Glomerular visceral epithelial cell (primary cell): ENCODE data around the gene SHMT2.

Source experiments
- DNase-seq: peaks from one replicate; pipeline ENCODE4 v3.0.0-alpha.2; 2016; ENCODE audit errors: extremely low spot score

The SHMT2 gene

DNA sequence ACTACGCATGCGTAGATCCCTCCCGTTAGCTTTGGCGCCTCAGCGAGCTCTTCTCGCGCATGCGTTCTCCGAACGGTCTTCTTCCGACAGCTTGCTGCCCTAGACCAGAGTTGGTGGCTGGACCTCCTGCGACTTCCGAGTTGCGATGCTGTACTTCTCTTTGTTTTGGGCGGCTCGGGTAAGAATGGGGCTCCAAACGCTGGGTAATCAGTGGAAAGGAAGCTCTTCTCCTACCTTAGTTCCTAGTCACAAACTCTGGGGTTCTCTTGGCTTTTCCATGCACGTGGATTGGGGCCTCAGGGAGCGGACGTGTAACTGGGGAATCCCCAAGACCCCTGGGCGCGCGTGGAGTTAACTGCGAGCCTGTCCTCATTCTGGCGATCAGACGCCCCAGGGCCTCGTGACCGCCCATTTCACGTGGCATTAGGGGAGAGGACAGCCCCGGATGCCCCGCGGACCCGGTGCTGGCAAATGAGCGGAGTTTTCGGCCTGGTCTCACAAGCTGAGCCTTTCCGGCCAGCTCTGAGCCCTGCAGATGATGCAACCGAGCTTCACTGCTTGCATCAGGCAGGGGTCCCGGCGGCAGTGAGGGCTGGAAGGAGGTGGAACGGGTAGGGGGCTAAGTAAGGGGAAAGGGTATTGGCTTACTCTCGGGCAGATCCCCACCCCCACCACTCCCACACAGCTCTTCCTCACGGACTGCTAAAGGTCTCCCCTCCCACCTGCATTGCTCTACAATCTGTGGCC is at the start of gene SHMT2:
Gene SHMT2, plus strand, starts transcription at position 78 of the 747 bp plus-strand sequence. Its CDS starts 68 bp downstream, at position 146.
- peak; percentile 95 for DNase-seq

DNA sequence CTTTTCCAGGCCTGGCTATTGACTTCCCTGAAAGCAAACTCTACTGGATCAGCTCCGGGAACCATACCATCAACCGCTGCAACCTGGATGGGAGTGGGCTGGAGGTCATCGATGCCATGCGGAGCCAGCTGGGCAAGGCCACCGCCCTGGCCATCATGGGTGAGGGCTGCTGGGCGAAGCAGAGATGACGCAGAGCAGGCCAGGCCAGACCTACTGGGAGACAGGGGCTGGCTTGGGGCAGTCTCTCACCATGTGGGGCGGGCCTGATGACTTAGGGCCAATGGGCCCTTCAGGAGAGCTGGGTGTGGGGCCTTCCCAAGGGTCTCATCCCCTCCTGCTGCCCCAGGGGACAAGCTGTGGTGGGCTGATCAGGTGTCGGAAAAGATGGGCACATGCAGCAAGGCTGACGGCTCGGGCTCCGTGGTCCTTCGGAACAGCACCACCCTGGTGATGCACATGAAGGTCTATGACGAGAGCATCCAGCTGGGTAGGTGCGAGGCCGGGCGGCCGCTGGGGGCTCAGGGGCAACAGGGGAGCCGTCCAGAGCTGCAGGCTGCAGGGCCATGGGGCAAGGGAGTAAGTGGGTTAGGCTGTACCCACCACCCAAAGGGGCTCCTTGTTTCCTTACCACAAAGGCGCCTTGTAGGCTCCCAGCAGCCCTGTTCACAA is 49.1 kb upstream of the SHMT2 start:
- no peak for DNase-seq

DNA sequence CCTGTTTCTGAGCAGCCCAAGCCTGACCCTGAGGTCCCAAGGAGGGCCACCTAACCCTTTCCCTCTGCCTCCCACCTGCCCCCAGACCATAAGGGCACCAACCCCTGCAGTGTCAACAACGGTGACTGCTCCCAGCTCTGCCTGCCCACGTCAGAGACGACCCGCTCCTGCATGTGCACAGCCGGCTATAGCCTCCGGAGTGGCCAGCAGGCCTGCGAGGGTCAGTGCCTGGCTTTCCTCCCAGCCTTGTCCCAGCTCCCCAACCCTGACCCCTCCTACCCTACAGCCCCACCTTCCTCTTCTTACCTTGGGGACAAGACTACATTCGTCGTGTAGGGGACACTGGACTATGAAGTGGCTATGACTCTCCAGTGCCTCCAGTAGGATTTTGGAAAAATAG is 48.4 kb upstream of the SHMT2 start:
- DNase-seq = no peak

DNA sequence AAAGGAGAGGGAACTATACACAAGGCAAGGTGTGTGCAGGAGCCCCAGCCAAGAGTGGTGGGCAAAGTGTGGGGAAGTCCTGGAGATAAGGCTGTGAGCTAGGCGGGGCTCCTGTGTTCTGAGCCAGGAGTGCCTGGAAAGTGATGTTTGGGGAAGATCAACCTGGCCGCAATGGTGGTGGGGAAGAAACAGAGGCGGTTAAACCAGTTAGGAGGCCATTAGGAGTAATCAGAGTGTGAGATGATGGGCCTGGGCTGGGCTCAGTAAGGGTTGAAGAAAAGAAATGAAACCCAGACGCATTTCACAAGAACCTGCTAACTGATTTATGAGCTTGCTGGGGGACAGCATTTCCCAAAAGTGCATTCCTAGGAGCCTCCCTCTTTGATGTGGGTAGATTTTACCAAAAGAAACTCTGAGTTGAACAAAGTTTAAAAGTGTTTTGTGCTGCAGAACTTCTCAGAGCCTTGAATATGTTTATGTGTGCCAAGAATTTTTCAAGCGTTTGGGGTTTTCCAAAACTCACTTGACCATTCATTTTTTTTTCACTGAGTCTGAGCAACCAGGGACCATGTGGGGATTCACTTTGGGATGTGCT is 47.9 kb upstream of the SHMT2 start:
- DNase-seq = no peak

DNA sequence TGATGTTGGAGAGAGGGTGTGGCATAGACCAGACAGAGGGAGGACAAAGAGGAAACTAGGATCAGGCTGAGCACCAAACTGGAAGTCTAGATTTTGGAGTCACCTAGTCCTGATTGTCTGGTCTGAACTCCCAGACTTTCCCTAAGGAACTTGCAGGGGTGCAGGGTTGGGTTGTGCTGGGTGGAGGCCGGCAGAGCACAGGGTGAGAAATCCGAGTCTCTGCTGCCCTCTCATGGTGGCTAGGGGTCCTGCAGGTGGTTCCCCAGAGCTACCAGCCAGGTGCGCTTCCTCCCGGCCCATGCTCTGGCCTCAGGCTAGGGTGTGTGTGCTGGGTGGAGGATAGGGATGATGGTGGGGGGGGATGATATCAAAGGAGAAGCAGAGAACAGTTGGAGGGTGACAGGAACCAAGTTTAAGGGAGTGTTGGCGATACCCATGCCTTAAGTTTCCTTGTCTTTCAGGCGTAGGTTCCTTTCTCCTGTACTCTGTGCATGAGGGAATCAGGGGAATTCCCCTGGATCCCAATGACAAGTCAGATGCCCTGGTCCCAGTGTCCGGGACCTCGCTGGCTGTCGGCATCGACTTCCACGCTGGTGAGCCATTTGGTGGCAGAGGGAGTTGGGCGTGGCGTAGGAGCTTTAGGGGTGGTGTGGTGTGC is 46.5 kb upstream of the SHMT2 start:
- peak; percentile 74 for DNase-seq

DNA sequence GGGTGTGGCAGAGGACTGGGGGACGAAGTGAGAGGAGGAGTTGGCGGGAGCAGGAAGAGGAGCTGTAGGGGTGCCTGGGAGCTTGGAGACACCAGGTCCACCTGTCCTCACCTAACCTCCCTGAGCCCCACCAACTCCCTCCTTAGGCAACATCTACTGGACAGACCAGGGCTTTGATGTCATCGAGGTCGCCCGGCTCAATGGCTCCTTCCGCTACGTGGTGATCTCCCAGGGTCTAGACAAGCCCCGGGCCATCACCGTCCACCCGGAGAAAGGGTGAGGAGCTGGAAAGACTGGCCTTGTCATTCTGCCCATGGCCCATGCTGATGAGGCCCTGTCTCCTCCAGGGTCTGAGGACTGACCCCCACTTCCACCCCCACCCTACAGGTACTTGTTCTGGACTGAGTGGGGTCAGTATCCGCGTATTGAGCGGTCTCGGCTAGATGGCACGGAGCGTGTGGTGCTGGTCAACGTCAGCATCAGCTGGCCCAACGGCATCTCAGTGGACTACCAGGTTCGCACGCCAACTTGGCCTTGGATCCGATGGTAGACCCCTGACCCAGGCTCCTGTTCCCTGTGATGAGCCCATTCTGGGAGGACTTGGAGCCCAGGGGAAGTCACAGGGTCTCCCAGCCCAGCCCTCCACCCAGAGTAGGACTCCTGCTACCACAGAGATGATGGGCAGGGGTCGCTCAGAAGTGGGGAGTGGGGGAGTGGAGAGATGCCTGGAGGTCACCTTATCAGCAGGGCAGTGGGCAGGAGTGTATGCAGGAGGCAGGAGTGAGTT is 45.4 kb upstream of the SHMT2 start:
- no peak for DNase-seq

DNA sequence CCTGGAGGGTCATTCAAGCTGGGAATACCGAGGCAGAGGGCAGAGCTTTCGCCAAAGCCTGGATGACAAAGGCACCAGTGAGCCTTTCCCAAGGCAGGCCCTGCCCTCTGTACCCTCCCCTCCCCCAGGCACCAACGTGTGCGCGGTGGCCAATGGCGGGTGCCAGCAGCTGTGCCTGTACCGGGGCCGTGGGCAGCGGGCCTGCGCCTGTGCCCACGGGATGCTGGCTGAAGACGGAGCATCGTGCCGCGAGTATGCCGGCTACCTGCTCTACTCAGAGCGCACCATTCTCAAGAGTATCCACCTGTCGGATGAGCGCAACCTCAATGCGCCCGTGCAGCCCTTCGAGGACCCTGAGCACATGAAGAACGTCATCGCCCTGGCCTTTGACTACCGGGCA is 44.1 kb upstream of the SHMT2 start:
- no peak for DNase-seq

DNA sequence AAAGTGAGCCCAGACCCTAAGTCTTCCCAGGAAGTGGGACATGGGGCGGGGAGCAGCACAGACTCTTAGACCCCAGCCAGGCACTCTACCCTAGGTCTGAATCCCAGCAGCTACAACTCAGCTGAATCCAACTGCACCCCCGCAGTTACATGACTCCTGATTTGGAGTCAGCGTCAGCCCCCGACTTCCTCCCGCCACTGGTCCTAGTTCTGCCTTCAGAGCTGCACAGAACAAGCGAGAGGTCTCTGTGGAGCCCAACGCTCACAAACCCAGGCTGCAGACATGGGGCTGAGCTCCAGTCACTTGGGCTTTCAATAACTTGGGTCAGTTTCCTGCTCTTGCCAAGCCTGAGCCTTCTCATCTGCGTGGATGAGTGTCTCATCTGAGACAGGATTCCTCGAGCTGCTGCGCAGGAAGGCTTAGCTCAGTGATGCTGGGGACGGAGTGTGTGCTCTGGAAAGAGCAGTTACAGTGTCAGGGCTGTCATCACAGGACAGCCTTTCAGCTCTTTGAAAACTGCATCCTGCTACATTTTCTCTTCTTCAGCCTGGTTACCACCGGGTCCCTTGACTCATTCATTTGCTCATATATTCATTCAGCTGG is 43.5 kb upstream of the SHMT2 start:
- no peak for DNase-seq

DNA sequence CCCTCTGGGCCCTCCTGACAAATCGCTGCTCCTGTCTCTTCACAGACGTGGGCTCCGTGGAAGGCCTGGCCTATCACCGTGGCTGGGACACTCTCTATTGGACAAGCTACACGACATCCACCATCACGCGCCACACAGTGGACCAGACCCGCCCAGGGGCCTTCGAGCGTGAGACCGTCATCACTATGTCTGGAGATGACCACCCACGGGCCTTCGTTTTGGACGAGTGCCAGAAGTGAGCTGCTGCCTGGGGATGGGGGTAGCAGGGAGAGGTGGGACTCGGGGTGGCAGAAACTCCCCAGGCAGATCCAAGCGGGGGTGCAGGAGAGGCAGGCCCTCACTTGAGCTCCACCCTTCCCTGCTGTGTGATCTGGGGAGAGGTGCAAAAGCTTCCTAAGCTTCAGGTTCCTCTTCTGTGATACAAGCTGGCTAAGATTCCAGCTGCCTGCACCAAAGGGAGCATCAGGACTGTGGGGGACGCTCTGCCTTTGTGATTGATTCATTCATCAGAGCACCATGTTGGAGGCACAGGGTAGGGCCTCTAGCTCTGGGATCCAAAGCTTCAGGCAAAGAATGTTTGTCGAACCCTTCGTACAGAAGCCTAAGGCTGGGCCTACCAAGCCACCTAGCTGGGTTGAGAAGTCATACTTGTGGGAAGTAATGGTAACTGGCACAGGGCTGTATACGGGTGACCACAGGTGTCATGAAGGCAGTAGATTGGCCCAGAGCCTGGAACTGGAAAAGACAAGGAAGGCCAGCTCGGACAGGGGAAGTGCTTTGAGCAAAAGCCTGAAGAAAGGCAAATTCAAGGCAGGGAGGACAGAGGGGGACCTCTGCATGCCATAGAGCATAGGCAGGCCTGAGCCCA is 42.1 kb upstream of the SHMT2 start:
- no peak for DNase-seq

DNA sequence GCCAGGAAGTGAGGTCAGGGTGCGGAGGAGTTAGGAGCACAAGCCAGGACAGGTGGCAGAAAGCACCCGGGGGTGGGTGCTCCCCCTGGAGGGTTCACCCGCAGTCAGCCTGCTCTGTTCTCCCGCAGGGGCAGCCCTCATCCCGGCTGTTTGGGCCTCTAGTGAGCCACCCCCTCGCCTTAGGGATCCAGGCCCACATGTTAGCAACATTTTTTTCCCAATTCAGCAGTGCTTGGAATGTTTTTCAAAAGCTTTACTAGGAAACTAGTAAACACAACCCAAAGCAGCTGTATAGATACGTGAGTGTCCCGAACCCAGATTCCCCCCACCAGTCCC is 41.5 kb upstream of the SHMT2 start:
- no peak for DNase-seq

DNA sequence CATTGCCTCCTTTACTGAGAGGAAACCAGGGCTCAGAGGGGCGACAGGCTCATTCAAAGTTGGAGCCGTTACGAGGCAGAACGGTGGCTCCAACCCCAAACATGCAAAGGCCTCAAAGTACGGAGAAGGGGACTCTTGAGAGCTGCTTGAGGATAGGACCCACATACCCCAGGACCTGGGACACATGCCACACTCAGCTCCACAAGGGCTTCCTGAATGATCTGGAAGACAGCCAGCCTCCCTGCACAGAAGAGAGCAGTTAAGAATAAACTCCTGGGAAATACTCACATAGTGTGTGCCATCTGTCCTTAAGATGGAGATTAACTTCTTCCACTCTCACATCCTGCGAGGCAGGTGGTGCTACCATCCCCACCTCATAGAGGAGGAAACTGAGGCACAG is 39.5 kb upstream of the SHMT2 start:
- DNase-seq = no peak

DNA sequence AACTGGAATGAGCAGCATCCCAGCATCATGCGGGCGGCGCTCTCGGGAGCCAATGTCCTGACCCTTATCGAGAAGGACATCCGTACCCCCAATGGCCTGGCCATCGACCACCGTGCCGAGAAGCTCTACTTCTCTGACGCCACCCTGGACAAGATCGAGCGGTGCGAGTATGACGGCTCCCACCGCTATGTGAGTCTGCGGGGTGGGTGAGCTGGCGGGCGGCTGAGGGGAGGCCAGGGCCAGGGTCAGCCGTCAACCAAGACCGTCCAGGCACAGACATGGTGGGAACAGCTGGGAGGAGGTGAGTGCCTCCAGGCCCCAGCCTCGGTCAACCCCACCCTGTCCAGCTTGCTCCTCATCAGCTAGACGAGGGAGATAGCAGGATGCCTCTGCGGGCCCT is 38.7 kb upstream of the SHMT2 start:
- DNase-seq = no peak

DNA sequence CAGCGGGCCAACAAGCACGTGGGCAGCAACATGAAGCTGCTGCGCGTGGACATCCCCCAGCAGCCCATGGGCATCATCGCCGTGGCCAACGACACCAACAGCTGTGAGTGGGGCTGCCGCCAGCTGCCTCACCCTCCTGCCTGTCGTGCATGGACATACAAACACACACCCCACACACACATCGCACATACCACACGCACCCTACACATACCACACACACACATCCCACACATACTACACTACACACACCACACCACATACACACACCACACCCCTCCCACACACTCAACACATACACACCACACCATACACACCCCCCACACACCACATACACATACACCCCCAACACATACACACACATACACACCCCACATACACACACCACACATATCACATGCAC is 38.1 kb upstream of the SHMT2 start:
- no peak for DNase-seq

DNA sequence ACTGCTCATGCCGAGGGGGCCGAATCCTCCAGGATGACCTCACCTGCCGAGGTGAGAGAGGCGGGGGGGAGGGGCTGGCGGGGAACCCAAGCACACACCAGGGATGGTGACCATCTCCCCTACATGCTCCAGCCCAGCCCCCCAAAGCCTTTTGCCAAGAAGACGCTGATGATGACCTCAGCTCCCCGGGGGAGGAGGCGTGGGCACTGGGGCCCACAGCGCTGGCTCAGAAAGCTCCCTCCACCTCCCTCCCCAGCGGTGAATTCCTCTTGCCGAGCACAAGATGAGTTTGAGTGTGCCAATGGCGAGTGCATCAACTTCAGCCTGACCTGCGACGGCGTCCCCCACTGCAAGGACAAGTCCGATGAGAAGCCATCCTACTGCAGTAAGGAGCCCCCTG is 36.6 kb upstream of the SHMT2 start:
- DNase-seq = no peak

DNA sequence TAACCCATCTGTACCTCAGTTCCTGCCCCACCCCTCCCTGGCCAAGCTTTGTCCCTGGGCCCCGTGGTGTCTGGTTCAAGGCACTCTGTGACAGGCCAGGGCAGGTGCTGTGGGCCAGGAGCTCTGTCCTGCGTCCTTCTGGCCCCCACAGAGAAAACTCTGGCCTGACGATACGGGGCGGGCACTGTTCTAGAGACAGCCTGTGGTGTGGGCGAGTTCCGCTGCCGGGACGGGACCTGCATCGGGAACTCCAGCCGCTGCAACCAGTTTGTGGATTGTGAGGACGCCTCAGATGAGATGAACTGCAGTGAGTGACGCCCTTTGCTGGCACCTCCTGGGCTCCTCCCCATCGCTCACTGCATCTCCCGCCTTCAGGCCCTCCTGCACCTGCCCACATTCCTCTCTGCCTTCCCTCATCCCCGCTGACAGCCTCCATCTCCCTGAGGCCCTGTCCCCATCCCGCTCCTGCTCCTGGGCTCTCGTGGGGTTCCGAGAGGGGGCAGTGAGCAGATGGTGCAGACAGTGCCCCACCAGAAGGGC is 35.7 kb upstream of the SHMT2 start:
- no peak for DNase-seq

DNA sequence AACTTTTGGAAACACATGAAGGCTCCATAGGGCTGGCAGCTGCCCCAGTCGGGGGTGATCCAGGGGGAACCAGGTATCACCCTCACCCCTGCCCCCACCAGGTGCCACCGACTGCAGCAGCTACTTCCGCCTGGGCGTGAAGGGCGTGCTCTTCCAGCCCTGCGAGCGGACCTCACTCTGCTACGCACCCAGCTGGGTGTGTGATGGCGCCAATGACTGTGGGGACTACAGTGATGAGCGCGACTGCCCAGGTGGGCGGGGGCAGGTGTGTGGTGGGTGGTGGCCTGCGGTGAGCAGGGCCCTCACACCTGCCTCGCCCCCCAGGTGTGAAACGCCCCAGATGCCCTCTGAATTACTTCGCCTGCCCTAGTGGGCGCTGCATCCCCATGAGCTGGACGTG is 35.3 kb upstream of the SHMT2 start:
- DNase-seq = no peak

DNA sequence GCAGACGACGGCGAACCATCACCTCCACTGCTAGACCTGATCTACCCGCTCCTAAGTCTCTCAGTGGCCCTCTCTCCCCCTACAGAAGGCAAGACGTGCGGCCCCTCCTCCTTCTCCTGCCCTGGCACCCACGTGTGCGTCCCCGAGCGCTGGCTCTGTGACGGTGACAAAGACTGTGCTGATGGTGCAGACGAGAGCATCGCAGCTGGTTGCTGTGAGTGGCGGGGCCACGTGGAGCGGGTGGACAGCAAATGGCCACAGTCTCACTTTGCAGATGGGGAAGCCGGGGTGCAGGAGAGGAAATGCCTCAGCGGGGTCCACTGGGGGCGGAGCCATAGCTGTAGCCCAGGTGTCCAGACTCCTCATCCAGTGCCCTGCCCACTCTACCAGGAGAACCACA is 34.3 kb upstream of the SHMT2 start:
- no peak for DNase-seq

DNA sequence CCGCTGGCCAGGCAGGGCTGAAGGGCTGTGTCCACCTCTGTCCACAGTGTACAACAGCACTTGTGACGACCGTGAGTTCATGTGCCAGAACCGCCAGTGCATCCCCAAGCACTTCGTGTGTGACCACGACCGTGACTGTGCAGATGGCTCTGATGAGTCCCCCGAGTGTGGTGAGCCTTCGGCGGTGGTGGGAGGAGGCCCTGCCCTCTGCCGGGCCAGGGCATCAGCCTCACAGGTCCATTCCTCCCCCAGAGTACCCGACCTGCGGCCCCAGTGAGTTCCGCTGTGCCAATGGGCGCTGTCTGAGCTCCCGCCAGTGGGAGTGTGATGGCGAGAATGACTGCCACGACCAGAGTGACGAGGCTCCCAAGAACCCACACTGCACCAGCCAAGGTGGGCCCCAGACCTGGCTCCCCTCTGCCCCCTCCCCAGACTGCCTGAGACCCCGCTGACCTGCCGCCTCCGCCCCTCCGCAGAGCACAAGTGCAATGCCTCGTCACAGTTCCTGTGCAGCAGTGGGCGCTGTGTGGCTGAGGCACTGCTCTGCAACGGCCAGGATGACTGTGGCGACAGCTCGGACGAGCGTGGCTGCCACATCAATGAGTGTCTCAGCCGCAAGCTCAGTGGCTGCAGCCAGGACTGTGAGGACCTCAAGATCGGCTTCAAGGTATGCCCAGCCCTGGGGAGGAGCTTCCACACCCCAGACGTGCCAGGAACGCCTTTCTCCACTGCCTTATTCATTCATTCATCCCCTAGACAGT is 33.7 kb upstream of the SHMT2 start:
- DNase-seq = no peak

DNA sequence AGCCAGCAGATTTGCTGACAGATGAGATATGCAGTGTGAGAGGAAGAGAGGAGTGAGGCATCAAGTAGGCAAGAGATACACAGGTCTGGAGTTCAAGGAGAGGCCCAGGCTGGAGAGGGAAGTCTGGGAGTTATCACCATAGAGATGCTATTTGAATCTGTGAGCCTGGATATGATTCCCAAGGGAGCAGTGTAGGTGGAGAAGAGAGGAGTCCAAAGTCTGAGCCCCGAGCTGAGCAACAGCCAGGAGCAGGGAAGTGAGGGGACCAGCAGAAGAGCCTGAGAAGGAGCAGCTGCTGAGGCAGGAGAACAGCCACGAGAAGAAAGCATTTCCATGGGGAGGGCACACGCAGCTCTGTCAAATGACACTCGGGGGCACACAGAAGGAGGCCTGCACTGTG is 33.1 kb upstream of the SHMT2 start:
- no peak for DNase-seq

DNA sequence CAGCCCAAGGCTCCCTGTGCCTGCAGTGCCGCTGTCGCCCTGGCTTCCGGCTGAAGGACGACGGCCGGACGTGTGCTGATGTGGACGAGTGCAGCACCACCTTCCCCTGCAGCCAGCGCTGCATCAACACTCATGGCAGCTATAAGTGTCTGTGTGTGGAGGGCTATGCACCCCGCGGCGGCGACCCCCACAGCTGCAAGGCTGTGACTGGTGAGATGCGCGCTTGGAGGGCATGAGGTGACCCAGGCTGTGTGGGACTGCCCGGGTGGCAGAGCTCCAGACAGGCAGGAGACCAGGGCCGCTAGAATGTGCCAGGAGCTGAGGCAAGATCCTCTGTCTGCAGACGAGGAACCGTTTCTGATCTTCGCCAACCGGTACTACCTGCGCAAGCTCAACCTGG is 32.6 kb upstream of the SHMT2 start:
- no peak for DNase-seq
